ENCODE measurements around the gene ARHGEF7. TPM values are rescaled to one million over a fixed set of nuclear protein-coding genes. Genes with fewer than 3 reads are reported as not detected.

Gene ARHGEF7
- total RNA-seq, 1 donor from 2014 or later = 73.7 TPM

DNA sequence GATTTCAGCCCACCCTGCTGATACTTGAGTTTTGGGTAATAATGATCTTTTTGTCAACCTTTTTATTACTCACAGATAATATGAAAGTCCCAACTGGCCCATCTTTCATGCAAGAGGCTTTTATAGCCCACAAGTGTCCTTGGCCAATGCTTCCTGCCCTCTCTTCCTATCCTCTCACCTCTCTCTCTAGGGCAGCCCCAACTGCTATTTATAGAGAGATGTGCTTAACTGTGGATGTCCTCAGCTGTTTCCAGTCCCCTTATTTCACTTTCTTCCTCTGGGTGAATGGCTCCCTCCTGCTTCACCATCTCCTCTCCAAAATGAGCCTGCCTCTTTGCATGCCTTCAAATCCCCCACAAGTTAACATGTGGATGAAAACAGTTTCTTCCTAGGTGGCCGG is 27.4 kb downstream of the ARHGEF7 start:
- no peak overlapping the region for H2AFZ ChIP-seq (ENCODE audit: low read depth, low read length)
- no peaks in the 10 kb centered on the region for H3K36me3 ChIP-seq (ENCODE audit: insufficient read depth, low read length)
- no peaks in the 10 kb centered on the region for H3K27me3 ChIP-seq (ENCODE audit: insufficient read depth, low read length)
- DNase-seq (ENCODE audit: low read depth) = no peak
- H3K9ac ChIP-seq (ENCODE audit: low read length) = no peak overlapping the region
- no peaks in the 10 kb centered on the region for H3K9me3 ChIP-seq (ENCODE audit: insufficient read depth, low read depth, low read length)
- H3K79me2 ChIP-seq (ENCODE audit: insufficient read depth, low read length) = no peaks in the 10 kb centered on the region
- H3K4me3 Mint-ChIP-seq (ENCODE audit: unreplicated experiment) = no peak overlapping the region
- no peak for TF ChIP-seq EZH2 (IDR thresholded peaks at IDR 0.05; ENCODE audit: insufficient read depth, low read length)
- TF ChIP-seq, protein P1, sequence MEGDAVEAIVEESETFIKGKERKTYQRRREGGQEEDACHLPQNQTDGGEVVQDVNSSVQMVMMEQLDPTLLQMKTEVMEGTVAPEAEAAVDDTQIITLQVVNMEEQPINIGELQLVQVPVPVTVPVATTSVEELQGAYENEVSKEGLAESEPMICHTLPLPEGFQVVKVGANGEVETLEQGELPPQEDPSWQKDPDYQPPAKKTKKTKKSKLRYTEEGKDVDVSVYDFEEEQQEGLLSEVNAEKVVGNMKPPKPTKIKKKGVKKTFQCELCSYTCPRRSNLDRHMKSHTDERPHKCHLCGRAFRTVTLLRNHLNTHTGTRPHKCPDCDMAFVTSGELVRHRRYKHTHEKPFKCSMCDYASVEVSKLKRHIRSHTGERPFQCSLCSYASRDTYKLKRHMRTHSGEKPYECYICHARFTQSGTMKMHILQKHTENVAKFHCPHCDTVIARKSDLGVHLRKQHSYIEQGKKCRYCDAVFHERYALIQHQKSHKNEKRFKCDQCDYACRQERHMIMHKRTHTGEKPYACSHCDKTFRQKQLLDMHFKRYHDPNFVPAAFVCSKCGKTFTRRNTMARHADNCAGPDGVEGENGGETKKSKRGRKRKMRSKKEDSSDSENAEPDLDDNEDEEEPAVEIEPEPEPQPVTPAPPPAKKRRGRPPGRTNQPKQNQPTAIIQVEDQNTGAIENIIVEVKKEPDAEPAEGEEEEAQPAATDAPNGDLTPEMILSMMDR (IDR thresholded peaks at IDR 0.05; ENCODE audit: insufficient read depth, low read depth, low read length) = no peak
- no peaks in the 10 kb centered on the region for H3K4me1 ChIP-seq (ENCODE audit: insufficient read depth, low read length)
- no peaks in the 10 kb centered on the region for H4K20me1 ChIP-seq (ENCODE audit: insufficient read depth, low read length)
- H3K27ac Mint-ChIP-seq (ENCODE audit: unreplicated experiment) = no peak overlapping the region
- no peak overlapping the region for H3K4me2 ChIP-seq (ENCODE audit: low read length)
- H3K36me3 Mint-ChIP-seq (ENCODE audit: low read depth, unreplicated experiment) = no peaks in the 10 kb centered on the region
- H3K9me3 Mint-ChIP-seq (ENCODE audit: unreplicated experiment) = no peaks in the 10 kb centered on the region
- no peaks in the 10 kb centered on the region for H3K4me1 Mint-ChIP-seq (ENCODE audit: low read depth, unreplicated experiment)
- no peak for FAIRE-seq
- H3K4me3 ChIP-seq (ENCODE audit: insufficient read depth, low read depth, low read length) = no peak overlapping the region
- peaks cover 46% of the 10 kb centered on the region for H3K27me3 Mint-ChIP-seq (ENCODE audit: low read depth, unreplicated experiment)
- no peak overlapping the region for H3K27ac ChIP-seq (ENCODE audit: low read depth, low read length)

DNA sequence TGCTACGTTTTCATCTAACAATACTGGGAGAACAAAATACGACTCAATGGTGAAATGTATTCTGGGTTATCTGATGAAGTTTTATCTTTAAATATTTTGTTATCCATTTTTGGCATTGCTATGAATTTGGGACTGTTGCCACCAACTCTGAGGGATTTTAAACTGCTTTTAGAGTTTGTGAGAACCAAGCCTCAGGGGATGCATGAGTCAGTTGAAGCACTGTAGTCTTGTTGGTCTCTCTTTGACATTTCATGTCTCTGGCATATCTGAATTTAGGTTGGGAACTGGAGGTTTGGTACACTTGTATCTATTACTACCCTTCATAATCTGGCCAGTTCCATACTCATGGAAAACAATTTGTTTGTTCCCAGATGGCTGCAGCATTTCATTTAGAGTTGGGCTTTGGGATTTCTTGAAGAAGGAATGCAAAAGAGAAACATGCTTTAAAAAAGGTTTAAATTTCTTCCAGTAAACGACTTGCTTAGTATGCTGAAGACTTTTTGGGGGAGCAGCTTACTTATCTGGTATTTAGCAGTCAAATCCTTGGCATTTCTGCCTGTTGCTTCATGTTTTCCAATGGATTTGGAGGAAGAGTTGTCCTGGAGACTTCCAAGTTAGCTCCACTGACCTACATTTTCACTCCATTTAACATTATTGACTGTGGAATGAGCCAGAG is 28.9 kb downstream of the ARHGEF7 start:
- TF ChIP-seq, protein P1 (IDR thresholded peaks at IDR 0.05; ENCODE audit: insufficient read depth, low read depth, low read length) = no peak
- no peak for TF ChIP-seq EZH2 (IDR thresholded peaks at IDR 0.05; ENCODE audit: insufficient read depth, low read length)
- Mint-ChIP-seq H3K27ac (ENCODE audit: unreplicated experiment) (no peak overlapping the region), H3K4me3 (ENCODE audit: unreplicated experiment) (no peak overlapping the region), H3K4me1 (ENCODE audit: low read depth, unreplicated experiment) (no peaks in the 10 kb centered on the region), H3K36me3 (ENCODE audit: low read depth, unreplicated experiment) (no peaks in the 10 kb centered on the region), H3K9me3 (ENCODE audit: unreplicated experiment) (peaks cover 2% of the 10 kb centered on the region), H3K27me3 (ENCODE audit: low read depth, unreplicated experiment) (peaks cover 34% of the 10 kb centered on the region)
- no peak overlapping the region for H3K4me2 ChIP-seq (ENCODE audit: low read length)
- no peaks in the 10 kb centered on the region for H3K36me3 ChIP-seq (ENCODE audit: insufficient read depth, low read length)
- DNase-seq (ENCODE audit: low read depth) = no peak
- no peaks in the 10 kb centered on the region for H3K79me2 ChIP-seq (ENCODE audit: insufficient read depth, low read length)
- no peak overlapping the region for H3K9ac ChIP-seq (ENCODE audit: low read length)
- H3K4me3 ChIP-seq (ENCODE audit: insufficient read depth, low read depth, low read length) = no peak overlapping the region
- no peaks in the 10 kb centered on the region for H3K9me3 ChIP-seq (ENCODE audit: insufficient read depth, low read depth, low read length)
- H4K20me1 ChIP-seq (ENCODE audit: insufficient read depth, low read length) = no peaks in the 10 kb centered on the region
- H3K4me1 ChIP-seq (ENCODE audit: insufficient read depth, low read length) = no peaks in the 10 kb centered on the region
- H3K27ac ChIP-seq (ENCODE audit: low read depth, low read length) = no peak overlapping the region
- H3K27me3 ChIP-seq (ENCODE audit: insufficient read depth, low read length) = no peaks in the 10 kb centered on the region
- H2AFZ ChIP-seq (ENCODE audit: low read depth, low read length) = no peak overlapping the region
- no peak for FAIRE-seq

DNA sequence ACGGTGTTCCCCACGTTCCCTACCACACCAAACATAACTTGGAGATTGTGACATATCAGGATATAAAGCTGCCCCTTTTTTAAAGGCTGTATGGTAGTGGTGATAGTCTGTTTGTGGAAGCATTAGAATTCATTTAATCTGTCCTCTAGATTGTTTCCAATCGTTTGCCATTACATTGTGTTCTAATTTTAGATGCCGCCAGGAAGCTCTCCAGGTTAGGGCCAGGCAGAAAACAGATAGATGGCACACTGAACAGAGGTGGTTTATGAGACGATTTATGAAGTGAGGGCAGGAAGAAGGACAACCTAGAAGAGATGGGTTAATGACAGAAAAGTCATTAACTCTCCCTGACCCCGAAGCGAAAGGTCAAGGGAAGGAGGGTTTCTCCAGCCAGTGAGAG is 30.0 kb downstream of the ARHGEF7 start:
- no peaks in the 10 kb centered on the region for H3K4me1 ChIP-seq (ENCODE audit: insufficient read depth, low read length)
- no peak overlapping the region for H3K4me2 ChIP-seq (ENCODE audit: low read length)
- no peaks in the 10 kb centered on the region for H4K20me1 ChIP-seq (ENCODE audit: insufficient read depth, low read length)
- FAIRE-seq (no peak), DNase-seq (ENCODE audit: low read depth) (no peak)
- no peak for TF ChIP-seq EZH2 (IDR thresholded peaks at IDR 0.05; ENCODE audit: insufficient read depth, low read length)
- TF ChIP-seq, protein P1 (IDR thresholded peaks at IDR 0.05; ENCODE audit: insufficient read depth, low read depth, low read length) = no peak
- no peak overlapping the region for H3K27ac Mint-ChIP-seq (ENCODE audit: unreplicated experiment)
- no peaks in the 10 kb centered on the region for H3K36me3 ChIP-seq (ENCODE audit: insufficient read depth, low read length)
- no peak overlapping the region for H3K27ac ChIP-seq (ENCODE audit: low read depth, low read length)
- H3K9ac ChIP-seq (ENCODE audit: low read length) = no peak overlapping the region
- no peak overlapping the region for H3K4me3 Mint-ChIP-seq (ENCODE audit: unreplicated experiment)
- no peak overlapping the region for H3K4me3 ChIP-seq (ENCODE audit: insufficient read depth, low read depth, low read length)
- H3K9me3 Mint-ChIP-seq (ENCODE audit: unreplicated experiment) = peaks cover 2% of the 10 kb centered on the region
- no peaks in the 10 kb centered on the region for H3K4me1 Mint-ChIP-seq (ENCODE audit: low read depth, unreplicated experiment)
- no peaks in the 10 kb centered on the region for H3K79me2 ChIP-seq (ENCODE audit: insufficient read depth, low read length)
- no peaks in the 10 kb centered on the region for H3K36me3 Mint-ChIP-seq (ENCODE audit: low read depth, unreplicated experiment)
- H3K27me3 ChIP-seq (ENCODE audit: insufficient read depth, low read length) = no peaks in the 10 kb centered on the region
- H2AFZ ChIP-seq (ENCODE audit: low read depth, low read length) = no peak overlapping the region
- no peaks in the 10 kb centered on the region for H3K9me3 ChIP-seq (ENCODE audit: insufficient read depth, low read depth, low read length)
- H3K27me3 Mint-ChIP-seq (ENCODE audit: low read depth, unreplicated experiment) = peaks cover 28% of the 10 kb centered on the region
